Measurements from ENCODE around the gene MCM6.

The MCM6 gene

GRCh38 chr2:135853401-135853800, 22.8 kb downstream of the MCM6 start:
- DNase-seq = no peak

- no peak for DNase-seq
Measured at GRCh38 chr2:135851858-135852257, 24.4 kb downstream of the MCM6 start.

GRCh38 chr2:135850892-135851668, 25.2 kb downstream of the MCM6 start:
- DNase-seq = no peak

- DNase-seq = no peak
Measured at GRCh38 chr2:135849087-135849486, 27.2 kb downstream of the MCM6 start.

- DNase-seq = no peak
Measured at GRCh38 chr2:135845997-135846396, 30.2 kb downstream of the MCM6 start.

GRCh38 chr2:135845257-135845656, 31.0 kb downstream of the MCM6 start:
- no peak for DNase-seq

GRCh38 chr2:135844301-135844895, 31.8 kb downstream of the MCM6 start:
- no peak for DNase-seq

GRCh38 chr2:135843671-135844070, 32.6 kb downstream of the MCM6 start:
- DNase-seq = no peak

GRCh38 chr2:135840601-135841000, 35.6 kb downstream of the MCM6 start:
- DNase-seq = no peak

- peak; percentile 11 for DNase-seq
Measured at GRCh38 chr2:135839713-135840112, 36.5 kb downstream of the MCM6 start.

- no peak for DNase-seq
Measured at GRCh38 chr2:135838502-135838901, 37.7 kb downstream of the MCM6 start.

GRCh38 chr2:135836596-135837270, 39.5 kb downstream of the MCM6 start, which contains the start of gene LCT:
LCT (minus strand) TSS chr2:135837184; CDS start chr2:135837169, 15 bp downstream.
- no peak for DNase-seq

- DNase-seq = no peak
Measured at GRCh38 chr2:135832891-135833290, 43.4 kb downstream of the MCM6 start.

- no peak for DNase-seq
Measured at GRCh38 chr2:135831180-135831812, 44.9 kb downstream of the MCM6 start.

- no peak for DNase-seq
Measured at GRCh38 chr2:135829378-135830135, 46.7 kb downstream of the MCM6 start.

GRCh38 chr2:135826544-135826943, 49.7 kb downstream of the MCM6 start:
- no peak for DNase-seq

GRCh38 chr2:135825550-135826176, 50.6 kb downstream of the MCM6 start:
- no peak for DNase-seq

GRCh38 chr2:135825131-135825530, 51.1 kb downstream of the MCM6 start:
- no peak for DNase-seq

- DNase-seq = no peak
Measured at GRCh38 chr2:135822855-135823254, 53.4 kb downstream of the MCM6 start.

GRCh38 chr2:135821190-135821589, 55.1 kb downstream of the MCM6 start:
- DNase-seq = no peak

GRCh38 chr2:135820003-135820618, 56.1 kb downstream of the MCM6 start:
- no peak for DNase-seq

Measured in NCI-H1694 (cell line).